GM12864 (cell line): Measurements from ENCODE around the gene BCDIN3D.

ENCODE experiments used
- DNase-seq: peaks from one replicate; pipeline ENCODE4 v3.0.0-alpha.2; 2011; ENCODE audit warnings: low read depth
- H3K4me3 ChIP-seq: 2 replicates; pipeline ENCODE4 v1.5.1; 2011; ENCODE audit warnings: mild to moderate bottlenecking, low read depth, low read length, control low read depth
- TF ChIP-seq, protein P1 (sequence below): IDR thresholded peaks from 2 replicates; pipeline ENCODE4 v1.5.1; 2011; ENCODE audit warnings: low read depth, mild to moderate bottlenecking, moderate library complexity, low read length, control low read depth, inconsistent platforms; ENCODE audit errors: missing control alignments

BCDIN3D gene

GRCh38 chr12:49888461-49889151 lies 45.7 kb upstream of the BCDIN3D start:
- DNase-seq, result no peak
- H3K4me3 ChIP-seq, result no peak overlapping the region
- TF ChIP-seq, protein P1, sequence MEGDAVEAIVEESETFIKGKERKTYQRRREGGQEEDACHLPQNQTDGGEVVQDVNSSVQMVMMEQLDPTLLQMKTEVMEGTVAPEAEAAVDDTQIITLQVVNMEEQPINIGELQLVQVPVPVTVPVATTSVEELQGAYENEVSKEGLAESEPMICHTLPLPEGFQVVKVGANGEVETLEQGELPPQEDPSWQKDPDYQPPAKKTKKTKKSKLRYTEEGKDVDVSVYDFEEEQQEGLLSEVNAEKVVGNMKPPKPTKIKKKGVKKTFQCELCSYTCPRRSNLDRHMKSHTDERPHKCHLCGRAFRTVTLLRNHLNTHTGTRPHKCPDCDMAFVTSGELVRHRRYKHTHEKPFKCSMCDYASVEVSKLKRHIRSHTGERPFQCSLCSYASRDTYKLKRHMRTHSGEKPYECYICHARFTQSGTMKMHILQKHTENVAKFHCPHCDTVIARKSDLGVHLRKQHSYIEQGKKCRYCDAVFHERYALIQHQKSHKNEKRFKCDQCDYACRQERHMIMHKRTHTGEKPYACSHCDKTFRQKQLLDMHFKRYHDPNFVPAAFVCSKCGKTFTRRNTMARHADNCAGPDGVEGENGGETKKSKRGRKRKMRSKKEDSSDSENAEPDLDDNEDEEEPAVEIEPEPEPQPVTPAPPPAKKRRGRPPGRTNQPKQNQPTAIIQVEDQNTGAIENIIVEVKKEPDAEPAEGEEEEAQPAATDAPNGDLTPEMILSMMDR, result no peak

DNA sequence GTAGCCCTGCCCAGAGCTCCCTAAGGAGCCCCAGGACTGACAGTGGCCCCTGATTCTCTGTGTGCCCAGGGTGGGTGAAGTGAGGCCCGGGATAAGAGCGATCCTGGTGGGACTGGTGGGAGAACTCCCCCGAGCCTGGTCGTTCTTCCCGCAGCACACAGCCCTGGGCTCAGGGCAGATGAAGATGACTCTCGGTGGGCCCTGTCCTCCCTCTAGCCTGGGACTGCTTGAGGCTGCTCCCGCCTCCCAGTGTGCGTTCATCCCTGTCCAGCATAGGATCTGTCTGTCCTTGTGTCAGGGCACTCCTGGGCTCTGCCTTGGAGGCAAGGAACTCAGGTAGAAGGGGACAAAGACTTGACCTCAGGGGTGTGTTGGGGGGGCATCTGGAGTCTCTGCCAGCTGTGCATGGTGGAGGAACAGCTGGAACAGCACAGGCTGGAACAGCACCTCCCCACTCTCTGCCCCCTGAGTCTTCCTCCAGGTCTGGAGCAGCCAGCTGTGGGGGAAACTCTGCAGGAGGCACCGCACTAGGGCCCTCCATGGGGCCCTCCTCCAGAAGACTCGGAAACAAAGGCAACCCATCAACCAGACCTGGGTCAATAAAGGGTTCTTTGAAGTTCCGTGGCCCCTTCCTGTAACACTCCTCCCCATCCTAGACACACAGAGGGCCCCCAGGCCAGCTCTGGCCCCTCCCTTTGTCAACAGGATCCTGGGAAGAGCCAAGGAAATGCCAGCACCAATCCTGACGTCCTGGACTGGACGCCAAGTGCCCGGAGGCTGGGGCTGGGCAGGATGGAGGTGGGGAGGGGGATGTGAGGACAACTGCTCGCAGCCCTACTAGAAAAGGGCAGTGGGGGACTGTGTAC lies 44.9 kb upstream of the BCDIN3D start:
- no peak for DNase-seq
- H3K4me3 ChIP-seq, result no peak overlapping the region
- TF ChIP-seq, protein P1, result no peak

GRCh38 chr12:49887091-49887490 lies 44.2 kb upstream of the BCDIN3D start:
- no peak overlapping the region for H3K4me3 ChIP-seq
- no peak for DNase-seq
- TF ChIP-seq, protein P1, result no peak

DNA sequence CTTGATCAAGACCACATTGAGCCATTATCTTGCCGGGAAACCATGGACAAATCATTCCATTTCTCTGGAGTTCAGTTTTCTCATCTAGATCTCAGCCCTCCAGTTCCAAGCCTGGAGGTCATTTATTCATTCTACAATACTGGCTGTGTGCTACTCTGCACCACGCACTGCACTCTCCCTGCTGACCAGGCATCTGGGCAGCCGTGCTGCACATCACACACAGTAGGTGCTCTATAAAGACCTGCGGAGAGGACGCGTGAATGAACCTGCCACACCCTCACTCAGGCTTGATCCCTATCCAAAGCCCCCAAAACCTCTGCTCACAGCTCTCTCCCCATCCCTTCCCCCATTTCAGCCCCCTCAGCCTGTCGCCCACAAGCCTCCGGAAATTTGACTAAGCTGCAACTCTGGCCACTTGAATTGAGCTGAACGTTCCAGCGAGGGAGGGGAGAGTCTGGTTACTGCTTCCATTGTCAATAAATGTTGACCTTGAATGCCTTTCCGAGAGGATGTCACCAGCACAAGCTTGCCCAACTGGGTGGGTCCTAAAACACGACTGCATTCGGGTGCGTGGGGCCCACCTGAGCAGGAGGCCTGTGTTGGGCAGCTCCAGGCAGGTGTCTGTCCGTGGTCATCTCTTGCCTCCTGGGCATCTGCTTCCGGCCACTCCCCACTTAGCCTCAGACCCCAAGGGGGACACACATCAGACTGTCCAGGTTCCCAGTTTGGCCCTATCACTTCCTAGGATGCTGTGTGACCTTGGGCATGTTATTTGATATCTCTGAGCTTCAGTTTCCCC lies 43.0 kb upstream of the BCDIN3D start:
- TF ChIP-seq, protein P1, result no peak
- no peak for DNase-seq
- no peak overlapping the region for H3K4me3 ChIP-seq

DNA sequence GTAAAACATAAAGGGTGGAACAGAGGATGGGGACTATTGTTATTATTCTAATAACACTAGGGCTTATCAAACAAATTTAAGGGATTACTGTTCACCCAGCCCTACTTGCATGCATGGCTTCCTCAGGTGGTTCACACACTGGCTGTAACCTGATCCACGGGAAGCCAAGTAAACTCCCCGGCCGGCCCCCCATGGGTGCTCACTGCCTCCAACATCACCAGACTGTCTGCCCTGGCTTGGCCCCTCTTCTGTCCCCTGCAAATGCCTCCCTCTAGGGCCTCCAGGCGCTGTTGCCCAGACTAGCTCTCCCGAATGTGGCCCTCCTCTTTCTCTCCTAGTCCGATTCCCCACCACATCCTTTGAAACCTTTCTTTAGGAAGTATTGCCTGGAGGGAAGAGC lies 42.2 kb upstream of the BCDIN3D start:
- TF ChIP-seq, protein P1, result no peak
- no peak for DNase-seq
- no peak overlapping the region for H3K4me3 ChIP-seq

GRCh38 chr12:49882851-49883464 lies 40.1 kb upstream of the BCDIN3D start:
- no peak for DNase-seq
- H3K4me3 ChIP-seq, result no peak overlapping the region
- TF ChIP-seq, protein P1, result no peak
